Fibroblast of lung (primary cell): ENCODE data around the gene CD302. TPM values are rescaled to one million over a fixed set of nuclear protein-coding genes. Genes with fewer than 3 reads are reported as not detected.
A peak's percentile ranks its signal among the peaks of the same experiment; 100 is the strongest.

Experiments
- DNase-seq, 2 donors: peaks; one replicate each; pipeline versions ENCODE4 v3.0.0 to v3.0.0-alpha.2; 2010; ENCODE audit warnings: low read depth in 2 of 2
- H2AFZ ChIP-seq: 2 replicates; pipeline ENCODE4 v1.5.1; 2012; ENCODE audit warnings: low read length, control low read depth, inconsistent platforms
- H3K27ac ChIP-seq: 2 replicates; pipeline ENCODE4 v1.5.1; 2011; ENCODE audit warnings: low read length, control low read depth; ENCODE audit not compliant: insufficient read depth
- H3K27me3 ChIP-seq: 2 replicates; pipeline ENCODE4 v1.5.1; 2011; ENCODE audit warnings: mild to moderate bottlenecking, low read length; ENCODE audit not compliant: control insufficient read depth, insufficient read depth
- H3K36me3 ChIP-seq: 2 replicates; pipeline ENCODE4 v1.5.1; 2011; ENCODE audit warnings: low read length; ENCODE audit not compliant: control insufficient read depth, insufficient read depth
- H3K4me1 ChIP-seq: 2 replicates; pipeline ENCODE4 v1.5.1; 2011; ENCODE audit warnings: low read length; ENCODE audit not compliant: control insufficient read depth, insufficient read depth; ENCODE audit errors: extremely low read depth
- H3K4me2 ChIP-seq: 2 replicates; pipeline ENCODE4 v1.5.1; 2011; ENCODE audit warnings: low read length, control low read depth; ENCODE audit not compliant: insufficient read depth; ENCODE audit errors: extremely low read depth
- H3K4me3 ChIP-seq, 4 experiments: fragments of 200-600 bp in 1 of 4; sonication (generic) in 1 of 4; replicated peaks in 1 of 4; 2 replicates each; pipeline ENCODE4 v1.5.1; 2011 to 2016; ENCODE audit warnings: low read length in 4 of 4, low read depth in 3 of 4, mild to moderate bottlenecking in 3 of 4, control low read depth in 2 of 4, inconsistent platforms in 1 of 4, mixed read lengths in 1 of 4; ENCODE audit not compliant: insufficient read depth in 1 of 4; ENCODE audit errors: control extremely low read depth in 1 of 4
- H3K79me2 ChIP-seq: 2 replicates; pipeline ENCODE4 v1.5.1; 2012; ENCODE audit warnings: mild to moderate bottlenecking, low read length, inconsistent platforms; ENCODE audit not compliant: control insufficient read depth, insufficient read depth
- H3K9ac ChIP-seq: 2 replicates; pipeline ENCODE4 v1.5.1; 2011; ENCODE audit warnings: mild to moderate bottlenecking, low read length, control low read depth; ENCODE audit not compliant: insufficient read depth
- H3K9me3 ChIP-seq: 2 replicates; pipeline ENCODE4 v1.5.1; 2012; ENCODE audit warnings: low read depth, low read length; ENCODE audit not compliant: control insufficient read depth, insufficient read depth
- H4K20me1 ChIP-seq: 2 replicates; pipeline ENCODE4 v1.5.1; 2011; ENCODE audit warnings: low read length; ENCODE audit not compliant: control insufficient read depth, insufficient read depth; ENCODE audit errors: extremely low read depth
- CTCF ChIP-seq, 2 donors: IDR thresholded peaks in 1 of 2; conservative IDR thresholded peaks in 1 of 2; 1 replicate in 1 of 2; 2 replicates in 1 of 2; pipeline ENCODE4 v1.5.1; 2011 to 2012; ENCODE audit warnings: low read length in 2 of 2, control low read depth in 1 of 2, inconsistent platforms in 1 of 2, low read depth in 1 of 2, mild to moderate bottlenecking in 1 of 2
- EZH2 ChIP-seq: IDR thresholded peaks from 2 replicates; pipeline ENCODE4 v1.5.1; 2012; ENCODE audit warnings: low read length, control low read depth, mild to moderate bottlenecking; ENCODE audit errors: missing control alignments
- polyA plus RNA-seq, 2 donors: library from polyadenylated mRNA; depleted of rRNA in 1 of 2; stranded (reverse) in 1 of 2; unstranded in 1 of 2; fragments of >200 nt; gene quantifications; 2 replicates each; pipeline ENCODE4 v1.2.1, GENCODE V29; 2011 to 2012; ENCODE audit warnings: missing spikeins in 1 of 2
- total RNA-seq: library from RNA; depleted of rRNA; stranded (reverse); fragments of >200 nt; gene quantifications from 2 replicates; pipeline ENCODE4 v1.2.1, GENCODE V29; 2014

Gene CD302
- total and polyA plus RNA-seq, 2 donors (not counting 1 experiment from before 2014, with no cell fraction given): 9.4 to 19.1 TPM

GRCh38 chr2:159797225-159797542, 824 bp downstream of the CD302 start:
- TF ChIP-seq CTCF (conservative IDR thresholded peaks at IDR 0.05 in 1 of 2, IDR thresholded peaks at IDR 0.05 in 1 of 2; ENCODE audit: low read depth in 1 of 2, low read length in 2 of 2) (no peak), EZH2 (no peak)
- Histone ChIP-seq H3K9ac (peak overlapping the region; percentile 65), H3K9me3 (no peaks in the 10 kb centered on the region), H3K27me3 (peaks cover 6% of the 10 kb centered on the region), H3K4me2 (peak overlapping the region; percentile 85), H3K27ac (peak overlapping the region; percentile 73), H3K4me1 (peaks cover 5% of the 10 kb centered on the region), H3K4me3 (peak overlapping the region; percentile 69 to 92 (median 86)), H3K79me2 (peaks cover 2% of the 10 kb centered on the region), H4K20me1 (no peaks in the 10 kb centered on the region), H3K36me3 (no peaks in the 10 kb centered on the region), H2AFZ (peak overlapping the region; percentile 87)
- no peak for DNase-seq

- H3K9ac ChIP-seq: no peak overlapping the region
- peak in 1 of 2 donors; percentile 32 for DNase-seq
These were observed 1.9 kb downstream of the CD302 start for GRCh38 chr2:159795841-159796690.

GRCh38 chr2:159793326-159793725, 4.7 kb downstream of the CD302 start:
- Histone ChIP-seq H3K27ac (no peak overlapping the region), H3K36me3 (no peaks in the 10 kb centered on the region), H2AFZ (no peak overlapping the region), H3K27me3 (no peaks in the 10 kb centered on the region), H3K4me2 (no peak overlapping the region), H3K9me3 (no peaks in the 10 kb centered on the region), H3K4me3 (no peak overlapping the region), H3K79me2 (peaks cover 2% of the 10 kb centered on the region), H3K9ac (no peak overlapping the region), H3K4me1 (peaks cover 5% of the 10 kb centered on the region), H4K20me1 (no peaks in the 10 kb centered on the region)
- TF ChIP-seq EZH2 (no peak), CTCF (conservative IDR thresholded peaks at IDR 0.05 in 1 of 2, IDR thresholded peaks at IDR 0.05 in 1 of 2; ENCODE audit: low read depth in 1 of 2, low read length in 2 of 2) (no peak)
- DNase-seq: no peak

More at GRCh38 chr2:159795841-159796690, 1.9 kb downstream of the CD302 start:
- Histone ChIP-seq H3K4me1 (peaks cover 5% of the 10 kb centered on the region), H3K27ac (no peak overlapping the region), H4K20me1 (no peaks in the 10 kb centered on the region), H3K27me3 (peaks cover 6% of the 10 kb centered on the region), H3K4me3 (peak overlapping the region in 2 of 4 experiments; percentile 69 to 92), H2AFZ (no peak overlapping the region), H3K79me2 (peaks cover 2% of the 10 kb centered on the region), H3K4me2 (peak overlapping the region; percentile 77), H3K9me3 (no peaks in the 10 kb centered on the region), H3K36me3 (no peaks in the 10 kb centered on the region)
- TF ChIP-seq EZH2: no peak
- no peak for TF ChIP-seq CTCF (conservative IDR thresholded peaks at IDR 0.05 in 1 of 2, IDR thresholded peaks at IDR 0.05 in 1 of 2; ENCODE audit: low read depth in 1 of 2, low read length in 2 of 2)
